Vagina (tissue), 2 donors: Measurements from ENCODE around the gene ARMC3.

Experiments used
- CTCF ChIP-seq, 3 experiments: fragments of 450-650 bp in 2 of 3; fragments of 200-600 bp in 1 of 3; sonication (generic) in 1 of 3; IDR thresholded peaks; one replicate each; pipeline ENCODE4 v1.5.1; 2017 to 2019; ENCODE audit warnings: antibody characterized with exemption in 3 of 3, mild to moderate bottlenecking in 2 of 3, moderate library complexity in 2 of 3
- POLR2A ChIP-seq, 2 donors: fragments of 450-650 bp; IDR thresholded peaks; one replicate each; pipeline ENCODE4 v1.6.1; 2017; ENCODE audit warnings: antibody characterized with exemption in 2 of 2, mild to moderate bottlenecking in 2 of 2, moderate library complexity in 2 of 2

- no peak for TF ChIP-seq POLR2A (IDR thresholded peaks at IDR 0.05)
- TF ChIP-seq CTCF (IDR thresholded peaks at IDR 0.05): no peak
Measured at GRCh38 chr10:23081891-23082290, 154.0 kb downstream of the ARMC3 start.
